ENCODE measurements around the gene PPIF.

PPIF gene

DNA sequence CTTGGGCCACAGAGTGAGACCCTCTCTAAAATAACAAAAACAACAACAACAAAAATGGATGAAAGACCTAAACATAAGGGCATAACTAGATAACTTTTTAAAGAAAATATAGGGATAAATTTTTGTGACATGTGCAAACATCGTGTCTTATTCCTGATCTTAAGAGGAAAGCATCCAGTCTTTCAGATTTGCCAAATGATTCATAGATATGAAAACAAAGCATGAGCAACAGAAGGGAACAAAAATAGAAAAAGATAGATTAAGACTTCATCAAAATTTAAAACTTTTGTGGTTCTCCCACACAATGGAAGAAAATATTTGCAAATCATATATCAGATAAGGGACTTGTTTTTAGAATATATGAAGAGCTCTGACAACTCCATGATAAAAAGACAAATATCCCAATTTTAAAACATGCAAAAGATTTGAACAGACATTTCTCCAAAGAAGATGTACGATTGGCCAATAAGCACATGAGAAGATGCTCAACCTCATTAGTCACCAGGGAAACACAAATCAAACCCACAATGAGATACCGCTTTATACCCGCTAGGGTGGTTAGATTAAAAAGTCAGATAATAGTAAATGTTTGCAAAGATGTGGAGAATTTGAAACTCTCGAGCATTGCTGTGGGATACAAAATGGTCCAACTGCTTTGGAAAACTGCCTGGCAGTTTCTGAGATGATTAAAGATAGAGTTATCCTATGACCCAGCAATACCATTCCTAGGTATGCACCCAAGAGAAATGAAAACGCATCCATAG lies 20.3 kb downstream of the PPIF start:
- DNase-seq (ENCODE audit: low read depth in 4 of 4, low spot score in 1 of 4), result no peak

DNA sequence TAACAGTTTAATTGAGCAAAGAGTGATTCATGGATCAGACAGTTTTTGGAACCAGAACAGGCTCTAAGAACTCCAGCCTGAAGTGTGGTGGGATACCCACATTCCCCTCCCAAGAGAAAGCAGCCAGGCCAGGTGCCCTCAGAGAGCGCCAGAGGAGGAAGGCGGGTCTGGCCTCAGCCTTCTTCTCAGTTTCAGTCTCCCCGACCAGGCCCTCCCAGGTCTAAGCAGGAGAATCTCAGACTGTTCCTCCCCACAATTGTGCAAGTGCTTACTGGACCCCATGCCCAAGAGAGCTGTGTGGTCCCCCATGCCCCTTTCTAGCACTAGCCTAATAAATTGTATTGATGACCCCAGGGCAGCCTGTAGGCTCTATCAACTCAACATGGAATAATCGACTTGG lies 25.6 kb downstream of the PPIF start:
- DNase-seq (ENCODE audit: low read depth in 4 of 4, low spot score in 1 of 4), result no peak

DNA sequence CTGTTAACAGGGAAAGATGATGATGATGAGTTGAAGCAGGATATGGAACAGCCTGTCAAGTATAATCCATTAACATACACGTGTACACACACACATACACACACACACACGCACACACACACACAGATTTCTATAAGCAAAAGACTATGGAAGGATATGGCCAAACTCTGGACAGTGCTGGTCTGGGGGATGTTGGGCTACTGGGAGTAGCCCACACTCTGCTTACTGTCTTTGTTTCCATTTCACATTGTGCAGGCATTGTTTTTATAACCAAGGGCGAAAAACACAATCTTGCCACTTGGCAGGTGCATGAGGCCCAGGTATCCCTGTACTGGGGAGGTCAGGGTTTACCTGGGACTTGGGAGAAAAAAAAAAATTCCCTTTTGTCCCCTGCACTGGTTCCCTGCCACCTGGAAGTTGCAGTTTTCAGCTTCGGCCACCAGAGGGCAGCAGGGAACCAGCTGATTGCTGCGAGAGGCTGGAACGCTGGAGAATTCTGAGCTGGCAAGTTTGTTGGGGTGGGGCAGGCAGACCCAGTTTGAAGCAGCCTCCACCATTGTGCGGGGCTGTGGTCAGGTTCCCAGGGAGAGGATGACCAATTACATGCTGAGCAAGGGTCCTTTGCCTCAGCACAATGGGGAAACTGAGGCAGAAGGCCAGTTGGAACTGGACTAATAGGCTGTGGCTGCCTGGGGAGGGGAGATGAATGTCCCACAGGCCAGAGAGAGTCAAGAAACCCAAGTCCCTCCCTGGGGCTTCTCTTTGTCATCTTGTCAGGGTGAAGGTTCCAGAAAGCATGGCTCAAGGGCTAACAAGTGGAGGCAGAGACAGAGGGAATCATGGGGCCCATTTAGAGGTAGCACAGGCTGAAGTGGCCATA lies 27.3 kb downstream of the PPIF start:
- DNase-seq (ENCODE audit: low read depth in 4 of 4, low spot score in 1 of 4), result peak; percentile 62 to 63 (median 63)

DNA sequence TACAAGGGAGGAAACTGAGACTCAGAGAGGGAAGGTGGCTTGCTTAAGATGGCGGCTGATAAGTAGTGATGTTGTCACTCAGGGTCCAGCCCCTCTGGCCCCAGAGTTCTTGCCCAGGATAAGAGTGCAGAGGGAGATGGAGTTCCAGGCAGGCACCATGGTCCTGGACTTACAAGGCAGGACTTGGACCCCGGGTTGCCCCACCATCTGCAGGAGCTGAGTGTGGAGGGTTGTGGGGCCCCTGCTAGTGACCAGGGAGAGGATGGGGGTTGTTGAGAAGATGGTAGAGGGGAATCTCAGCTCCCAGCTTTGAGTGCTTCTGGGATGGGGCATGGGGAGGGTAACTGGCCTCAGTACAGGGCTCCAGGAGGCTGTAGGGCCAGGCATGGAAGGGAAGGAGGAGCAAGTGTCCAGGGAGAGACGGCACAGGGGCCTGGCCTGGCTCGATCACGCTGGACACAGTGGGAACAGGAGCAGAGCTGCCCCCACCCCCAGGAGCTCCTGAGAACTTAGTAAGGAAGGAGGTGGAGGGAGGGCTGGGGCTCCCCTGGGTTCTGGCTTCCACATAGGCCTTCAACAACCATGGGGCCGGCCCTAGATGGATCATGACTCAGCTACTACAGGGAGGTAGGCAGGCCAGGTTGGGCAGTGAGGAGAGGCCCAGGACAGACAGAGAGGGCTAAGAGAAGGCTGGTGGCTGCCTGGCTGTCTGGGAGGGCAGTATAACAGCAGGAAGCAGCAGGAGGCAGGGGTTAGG lies 28.2 kb downstream of the PPIF start:
- no peak for DNase-seq (ENCODE audit: low read depth in 4 of 4, low spot score in 1 of 4)

DNA sequence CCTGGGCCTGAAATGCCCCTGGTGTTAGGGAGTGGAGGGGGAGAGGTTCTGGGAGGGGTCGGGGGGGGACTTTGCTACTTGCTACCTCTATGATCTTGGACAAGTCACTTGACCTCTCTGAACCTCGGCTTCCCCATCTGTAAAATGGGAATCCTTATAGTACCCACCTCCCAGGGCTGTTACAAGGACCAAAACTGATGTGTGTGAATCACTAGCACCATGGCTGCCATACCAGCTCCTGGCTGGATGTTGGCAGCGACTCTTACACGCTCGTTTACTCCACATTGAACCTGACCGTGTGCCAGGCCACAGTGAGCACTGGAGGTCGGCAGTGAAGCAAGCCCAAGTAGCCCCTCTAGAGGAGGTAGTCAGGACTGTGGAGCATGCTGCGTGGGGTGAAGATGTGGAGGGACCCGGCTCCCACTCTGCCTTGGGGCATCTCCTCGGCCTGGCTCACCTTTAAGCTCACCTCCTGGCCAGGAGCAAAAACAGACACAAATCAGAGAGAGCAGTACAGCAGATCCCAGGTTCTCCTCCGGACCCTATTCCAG lies 28.9 kb downstream of the PPIF start:
- DNase-seq (ENCODE audit: low read depth in 4 of 4, low spot score in 1 of 4), result no peak

DNA sequence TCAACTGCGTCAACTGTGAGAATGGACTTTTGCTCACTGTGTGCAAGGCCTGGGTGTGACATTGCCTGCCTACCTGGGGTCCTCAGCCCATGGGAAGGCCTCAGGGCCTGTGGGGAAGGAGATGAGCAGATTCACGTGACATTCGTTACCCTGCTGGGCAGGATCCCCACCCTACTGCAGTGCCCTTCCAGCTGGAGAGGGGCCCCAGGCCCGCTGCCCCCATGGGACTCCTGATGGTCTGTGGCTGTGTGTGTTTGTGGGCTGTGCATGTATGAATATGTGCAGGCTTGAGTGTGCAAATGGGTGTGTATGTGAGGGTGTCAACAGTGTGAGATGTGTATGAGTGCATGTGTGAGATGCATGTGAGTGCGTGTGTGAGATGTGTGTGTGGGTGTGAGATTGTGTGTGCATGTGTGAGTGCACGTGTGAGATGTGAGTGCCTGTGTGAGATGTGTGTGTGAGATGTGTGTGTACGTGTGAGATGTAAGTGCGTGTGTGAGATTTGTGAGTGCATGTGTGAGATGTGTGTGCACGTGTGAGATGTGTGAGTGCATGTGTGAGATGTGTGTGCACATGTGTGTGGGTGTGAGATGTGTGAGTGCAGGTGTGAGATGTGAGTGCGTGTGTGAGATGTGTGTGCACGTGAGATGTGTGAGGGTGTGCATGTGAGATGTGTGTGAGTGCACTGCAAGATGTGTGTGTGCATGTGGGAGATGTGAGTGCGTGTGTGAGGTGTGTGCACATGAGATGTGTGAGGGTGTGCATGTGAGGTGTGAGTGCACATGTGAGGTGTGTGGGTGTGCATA lies 29.7 kb downstream of the PPIF start:
- no peak for DNase-seq (ENCODE audit: low read depth in 4 of 4, low spot score in 1 of 4)

DNA sequence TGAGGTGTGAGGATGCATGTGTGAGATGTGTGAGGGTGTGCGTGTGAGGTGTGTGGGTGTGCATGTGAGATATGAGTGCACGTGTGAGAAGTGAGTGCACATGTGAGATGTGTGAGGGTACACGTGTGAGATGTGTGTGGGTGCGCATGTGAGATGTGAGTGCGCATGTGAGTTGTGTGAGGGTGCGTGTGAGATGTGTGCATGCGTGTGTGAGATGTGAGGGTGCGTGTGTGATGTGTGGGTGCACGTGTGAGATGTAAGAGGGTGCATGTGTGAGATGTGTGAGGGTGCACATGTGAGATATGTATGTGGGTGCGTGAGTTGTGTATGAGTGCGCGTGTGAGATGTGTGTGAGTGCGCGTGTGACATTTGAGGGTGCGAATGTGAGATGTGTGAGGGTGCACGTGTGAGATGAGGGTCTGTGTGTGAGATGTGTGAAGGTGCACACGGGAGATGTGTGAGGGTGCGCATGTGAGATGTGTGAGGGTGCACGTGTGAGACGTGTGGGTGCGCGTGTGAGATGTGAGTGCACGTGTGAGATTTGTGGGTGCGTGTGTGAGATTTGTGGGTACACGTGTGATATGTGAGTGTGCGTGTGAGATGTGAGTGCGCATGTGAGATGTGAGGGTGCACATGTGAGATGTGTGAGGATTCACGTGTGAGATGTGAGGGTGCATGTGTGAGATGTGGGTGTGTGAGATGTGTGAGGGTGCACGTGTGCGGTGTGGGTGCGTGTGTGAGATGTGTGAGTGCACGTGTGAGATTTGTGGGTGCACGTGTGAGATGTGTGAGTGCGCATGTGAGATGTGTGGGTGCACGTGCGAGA lies 30.5 kb downstream of the PPIF start:
- no peak for DNase-seq (ENCODE audit: low read depth in 4 of 4, low spot score in 1 of 4)

DNA sequence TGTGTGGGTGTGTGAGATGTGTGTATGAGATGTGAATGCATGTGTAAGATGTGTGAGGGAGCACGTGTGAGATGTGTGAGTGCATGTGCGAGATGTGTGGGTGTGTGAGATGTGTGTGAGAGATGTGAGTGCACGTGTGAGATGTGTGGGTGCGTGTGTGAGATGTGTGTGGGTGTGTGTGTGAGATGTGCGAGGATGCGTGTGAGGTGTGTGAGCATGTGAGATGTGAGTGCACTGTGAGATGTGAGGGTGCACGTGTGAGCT lies 31.0 kb downstream of the PPIF start:
- no peak for DNase-seq (ENCODE audit: low read depth in 4 of 4, low spot score in 1 of 4)

DNA sequence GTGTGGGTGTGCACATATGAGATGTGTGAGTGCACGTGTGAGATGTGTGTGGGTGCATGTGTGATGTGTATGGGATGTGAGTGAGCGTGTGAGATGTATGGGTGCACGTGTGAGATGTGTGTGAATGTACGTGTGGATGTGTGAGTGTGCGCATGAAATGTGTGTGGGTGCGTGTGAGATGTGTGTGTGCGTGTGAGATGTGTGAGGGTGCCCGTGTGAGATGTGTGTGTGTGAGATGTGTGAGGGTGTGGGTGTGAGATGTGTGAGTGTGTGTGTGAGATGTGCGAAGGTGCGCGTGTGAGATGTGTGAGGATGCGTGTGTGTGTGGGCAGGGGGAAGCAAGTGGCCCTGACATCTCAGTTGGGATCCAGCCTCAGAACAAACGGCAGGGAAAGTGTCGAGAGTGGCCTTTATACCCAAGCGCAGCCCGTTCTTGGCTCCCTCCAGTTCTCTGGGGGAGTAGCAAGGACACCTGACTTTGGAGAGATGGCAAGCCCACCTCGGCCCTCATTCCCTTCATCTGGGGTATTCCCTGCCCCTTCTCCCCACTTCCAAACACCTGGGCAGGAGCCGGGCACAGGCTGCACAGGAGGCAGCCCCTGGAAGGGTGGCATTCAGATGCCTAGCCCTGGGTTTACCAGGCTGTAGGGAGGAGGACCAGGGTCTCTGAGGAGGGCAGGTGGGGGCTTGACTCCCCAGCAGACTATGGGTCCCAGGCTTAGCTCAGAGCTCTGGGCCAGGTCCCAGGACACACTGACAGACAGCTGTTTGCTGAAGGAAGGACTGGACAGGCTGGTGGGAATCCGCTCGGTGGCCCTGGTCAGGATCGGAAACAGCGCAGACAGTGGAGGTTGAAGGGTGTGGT lies 31.6 kb downstream of the PPIF start:
- DNase-seq (ENCODE audit: low read depth in 4 of 4, low spot score in 1 of 4), result no peak

DNA sequence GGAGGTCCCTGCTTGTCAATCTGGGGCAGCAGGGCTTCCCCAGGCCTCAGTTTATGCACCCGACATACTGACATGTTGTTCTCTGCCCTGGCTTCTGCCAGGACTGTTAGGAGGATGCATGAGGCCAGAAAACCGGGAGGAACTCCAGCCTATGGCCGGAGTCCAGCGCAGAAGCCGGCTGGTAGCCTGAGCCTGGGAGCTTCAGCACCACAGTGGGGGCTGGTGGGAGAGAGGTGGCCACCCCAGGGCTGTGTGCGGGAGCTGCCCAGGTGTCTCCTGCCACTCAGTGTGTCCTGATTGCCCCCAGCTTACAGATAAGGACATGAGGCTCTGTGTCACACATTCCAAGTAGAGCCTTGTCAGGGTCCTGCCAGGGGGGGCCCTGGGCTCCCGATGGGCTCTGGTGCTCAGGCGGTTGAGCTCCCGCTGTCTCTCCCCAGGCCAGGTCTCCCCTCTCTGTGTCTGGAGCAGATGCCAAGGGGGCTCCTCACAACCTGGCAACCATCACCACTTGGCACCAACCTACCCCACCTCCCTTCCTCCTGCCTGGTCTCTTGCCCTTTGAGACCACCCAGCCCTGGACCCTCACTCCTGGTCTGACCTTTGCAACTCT lies 32.3 kb downstream of the PPIF start:
- no peak for DNase-seq (ENCODE audit: low read depth in 4 of 4, low spot score in 1 of 4)

DNA sequence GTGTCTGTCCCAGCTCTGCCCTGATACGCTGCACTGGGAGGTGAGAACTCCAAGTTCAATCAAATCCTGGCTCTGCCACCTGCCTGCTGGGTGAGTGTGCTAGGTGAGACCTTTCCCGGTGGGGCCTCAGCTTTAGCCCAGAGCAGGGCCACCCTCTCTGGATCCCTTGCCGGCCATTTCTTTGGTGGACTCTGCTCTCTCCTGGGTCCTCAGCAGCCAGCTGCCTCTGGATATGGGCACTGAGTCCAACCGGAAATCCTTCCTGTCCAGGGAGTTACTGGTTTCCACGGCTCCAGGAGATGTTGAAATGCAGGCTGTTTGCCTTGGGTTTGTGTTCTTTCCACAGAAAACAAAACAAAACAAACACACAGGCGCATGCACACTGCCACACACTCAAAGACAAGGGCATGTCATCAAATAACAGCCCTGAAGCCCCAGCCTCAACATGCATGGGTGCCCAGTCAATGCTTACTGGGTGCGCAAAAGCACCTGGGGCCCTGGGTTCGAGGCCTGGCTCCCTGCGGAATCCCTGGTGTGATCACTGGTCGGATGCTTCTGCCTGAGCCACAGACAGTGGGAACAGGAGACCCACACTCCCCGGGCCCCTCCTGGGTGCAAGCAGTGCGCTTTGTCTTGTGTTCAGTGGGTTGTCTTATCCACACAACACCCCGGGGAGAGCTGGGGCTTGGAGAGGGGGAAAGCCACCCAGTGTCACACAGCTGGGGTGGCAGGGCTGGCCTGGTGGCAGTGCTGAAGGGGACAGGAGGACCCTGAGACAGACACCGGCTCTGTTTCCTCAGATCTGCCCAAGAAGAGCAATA lies 33.1 kb downstream of the PPIF start:
- no peak for DNase-seq (ENCODE audit: low read depth in 4 of 4, low spot score in 1 of 4)

DNA sequence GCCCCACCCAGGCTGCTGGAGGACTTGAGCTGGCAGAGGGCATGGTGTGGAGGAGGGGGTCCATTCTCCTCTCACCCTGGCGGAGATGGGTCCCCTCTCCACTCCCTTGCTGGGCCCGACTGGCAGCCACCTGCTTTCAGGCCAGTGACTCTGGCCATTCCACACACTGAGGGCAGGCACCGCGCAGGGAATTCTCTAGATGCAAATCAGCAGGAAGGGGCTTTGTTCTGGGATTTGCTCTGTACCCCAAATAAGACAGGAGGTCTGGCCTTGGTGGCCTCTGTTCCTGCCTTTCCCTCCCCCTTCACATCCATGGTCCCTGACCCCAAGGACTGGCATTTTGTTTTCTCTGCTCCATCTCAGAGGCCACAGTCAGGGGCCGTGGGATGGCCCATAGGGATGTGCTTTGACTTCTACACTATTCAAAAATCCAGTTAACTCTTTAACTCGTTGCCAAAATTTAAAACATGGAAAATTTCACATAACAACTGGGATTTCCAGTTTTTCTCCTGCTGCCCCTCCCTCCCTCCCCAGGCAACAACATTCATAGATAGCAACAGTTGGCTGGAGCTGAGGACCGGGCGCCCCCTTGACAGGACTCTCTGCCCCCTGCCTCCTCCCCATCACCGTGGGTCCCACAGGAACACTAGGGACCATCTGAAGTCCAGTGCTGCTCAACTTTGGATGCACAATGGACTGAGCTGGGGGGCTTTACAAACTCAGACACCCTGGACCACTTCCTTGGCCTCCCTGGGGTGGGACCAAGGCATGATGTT lies 33.9 kb downstream of the PPIF start:
- no peak for DNase-seq (ENCODE audit: low read depth in 4 of 4, low spot score in 1 of 4)

DNA sequence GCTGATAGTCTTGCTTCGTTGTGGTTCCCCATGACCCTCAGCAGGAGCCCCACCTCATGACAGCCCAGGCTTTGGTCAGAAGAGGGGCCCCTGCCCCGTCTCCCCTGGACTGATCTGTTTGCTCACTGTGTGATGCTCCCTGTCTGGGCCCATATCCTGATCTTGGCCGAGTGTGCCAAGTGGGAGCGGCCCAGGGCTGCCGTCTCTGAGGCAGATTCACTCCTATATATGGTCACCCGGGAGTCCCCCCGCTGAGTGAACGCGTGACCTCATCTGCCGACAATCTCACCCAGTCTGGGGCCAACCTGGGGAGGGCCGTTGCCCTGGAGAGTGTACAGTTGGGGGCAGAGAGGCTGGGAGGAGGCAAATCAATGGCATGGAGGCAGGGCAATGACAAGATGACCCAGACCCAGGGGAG lies 34.5 kb downstream of the PPIF start:
- no peak for DNase-seq (ENCODE audit: low read depth in 4 of 4, low spot score in 1 of 4)

DNA sequence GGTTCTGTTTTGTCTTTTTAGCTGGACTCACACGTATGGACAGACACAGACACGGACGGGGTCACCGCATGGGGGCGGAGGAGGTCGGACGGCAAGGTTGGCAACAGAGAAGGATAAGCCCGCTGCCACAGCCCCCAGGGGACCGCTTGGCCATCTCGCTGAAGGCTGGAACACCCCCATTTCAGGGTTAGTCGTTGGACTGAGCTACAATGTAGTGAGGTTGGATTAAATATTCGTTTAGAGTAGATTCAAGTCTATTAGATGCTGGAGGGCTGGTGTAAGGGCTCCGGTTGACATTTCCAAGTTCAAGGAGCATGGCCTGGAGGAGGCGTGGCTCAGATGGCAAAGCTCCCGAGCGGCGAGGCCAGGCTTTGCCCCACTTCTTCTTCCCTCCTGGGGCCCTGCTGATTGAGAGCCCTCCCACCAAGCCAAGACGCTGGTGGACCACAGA lies 35.2 kb downstream of the PPIF start:
- DNase-seq (ENCODE audit: low read depth in 4 of 4, low spot score in 1 of 4), result no peak

DNA sequence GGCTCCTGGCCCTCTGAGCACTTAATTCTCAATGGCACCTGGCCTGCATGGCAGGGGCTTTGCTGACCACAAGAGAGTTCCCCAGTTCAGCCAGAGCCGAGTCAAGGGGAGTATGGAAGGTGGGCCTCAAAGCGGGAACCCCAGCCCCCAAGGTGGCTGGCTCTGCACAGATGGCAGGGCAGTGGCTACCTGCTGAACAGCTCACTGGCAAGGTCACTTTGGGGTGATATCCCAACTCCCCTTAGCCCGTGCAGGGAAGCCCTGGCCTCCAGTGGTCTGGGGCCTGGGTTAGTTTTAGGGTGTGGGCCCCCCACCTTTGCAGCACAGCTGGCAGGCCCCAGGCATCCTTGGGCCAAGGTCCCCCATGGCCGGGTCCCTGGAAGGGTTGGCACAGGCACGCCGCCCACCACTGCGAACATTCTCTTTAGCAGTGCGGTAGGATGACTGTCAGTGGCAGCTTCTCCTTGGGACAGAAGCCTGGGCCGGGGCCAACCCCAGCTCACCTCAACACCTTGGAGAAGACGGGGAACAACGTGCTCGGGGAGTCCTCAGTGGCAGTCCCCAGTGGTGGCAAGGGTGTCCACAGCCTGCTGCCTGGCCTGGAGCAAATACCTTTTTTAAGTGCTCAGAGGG lies 36.8 kb downstream of the PPIF start:
- DNase-seq (ENCODE audit: low read depth in 4 of 4, low spot score in 1 of 4), result no peak

DNA sequence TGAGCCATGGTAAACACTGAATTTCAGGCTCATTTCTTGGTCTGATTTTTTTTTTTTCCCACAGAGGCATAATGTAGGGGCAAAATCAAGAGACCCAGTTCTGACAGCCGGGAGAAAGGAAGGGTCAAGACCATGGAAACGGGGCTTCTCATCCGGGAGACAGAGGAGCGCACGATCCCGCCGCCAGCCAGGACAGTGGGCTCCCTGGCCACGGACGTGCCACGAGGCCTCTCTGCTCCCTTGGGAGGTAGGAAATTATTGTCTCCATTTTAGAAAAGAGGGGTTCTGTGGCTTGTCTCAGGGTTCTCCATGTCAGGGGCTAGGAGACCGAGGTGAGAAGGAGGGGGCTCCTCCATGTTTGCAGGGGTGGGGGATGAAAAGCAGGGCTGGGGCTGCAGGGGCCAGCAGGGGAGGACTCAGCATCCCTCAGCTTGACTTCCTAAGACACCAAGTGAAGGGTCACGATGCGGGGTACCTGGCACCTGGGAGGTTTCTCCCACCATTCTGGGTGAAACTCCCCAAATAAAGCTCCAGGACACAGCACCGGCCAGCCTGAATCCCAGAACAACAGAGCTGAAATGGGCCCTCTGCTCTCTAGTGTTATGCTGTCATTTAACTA lies 37.6 kb downstream of the PPIF start:
- DNase-seq (ENCODE audit: low read depth in 4 of 4, low spot score in 1 of 4), result no peak

All from stimulated activated CD4-positive, alpha-beta T cell treated with anti-CD3 and anti-CD28 coated beads, Interleukin-1b, Interleukin-23, amount 100 ng/mL, for 24 hours (primary cell).